Gastroesophageal sphincter (tissue), 4 donors: Measurements from ENCODE around the gene ZFYVE28. TPM values are rescaled to one million over a fixed set of nuclear protein-coding genes. Genes with fewer than 3 reads are reported as not detected.

Experiments
- ATAC-seq: fragments of 150-250 bp; one replicate; pipeline ENCODE4 v1.9.1; 2016; ENCODE audit warnings: mild to moderate bottlenecking, moderate library complexity
- H3K27ac ChIP-seq, 4 donors: fragments of 200-600 bp; sonication (generic) in 3 of 4; 1 replicate in 3 of 4; 2 replicates in 1 of 4; pipeline ENCODE4 v1.5.1; 2016 to 2019
- H3K27me3 ChIP-seq: fragments of 200-600 bp; sonication (generic); one replicate; pipeline ENCODE4 v1.5.1; 2019
- H3K36me3 ChIP-seq, 2 donors: fragments of 200-600 bp; sonication (generic); one replicate each; pipeline ENCODE4 v1.5.1; 2019; ENCODE audit warnings: control low read depth in 1 of 2
- H3K4me1 ChIP-seq, 3 donors: fragments of 200-600 bp; sonication (generic); 1 replicate in 2 of 3; 2 replicates in 1 of 3; pipeline ENCODE4 v1.5.1; 2016 to 2019; ENCODE audit warnings: control low read depth in 2 of 3
- H3K4me3 ChIP-seq, 2 donors: fragments of 200-600 bp; sonication (generic); one replicate each; pipeline ENCODE4 v1.5.1; 2019; ENCODE audit warnings: mild to moderate bottlenecking in 1 of 2, moderate library complexity in 1 of 2
- H3K9me3 ChIP-seq, 3 donors: fragments of 200-600 bp; sonication (generic); one replicate each; pipeline ENCODE4 v1.5.1; 2017 to 2019; ENCODE audit warnings: control low read depth in 2 of 3
- EP300 ChIP-seq: sonication (generic); formaldehyde crosslinking; IDR thresholded peaks from one replicate; pipeline ENCODE4 v1.6.1; 2017; ENCODE audit warnings: antibody characterized with exemption, mild to moderate bottlenecking
- POLR2A ChIP-seq, 2 donors: fragments of 450-650 bp; IDR thresholded peaks; one replicate each; pipeline ENCODE4 v1.6.1; 2017; ENCODE audit warnings: antibody characterized with exemption in 2 of 2, mild to moderate bottlenecking in 2 of 2, moderate library complexity in 1 of 2
- POLR2AphosphoS5 ChIP-seq: sonication (generic); formaldehyde crosslinking; IDR thresholded peaks from one replicate; pipeline ENCODE4 v1.6.1; 2017; ENCODE audit warnings: antibody characterized with exemption
- WGBS, 2 donors: methylation state at CpG; one replicate each; pipeline ENCODE4 v1.1.5; 2018; ENCODE audit warnings: low coverage in 1 of 2; 5-methylcytosine and 5-hydroxymethylcytosine counted together
- total RNA-seq, 4 donors: library from RNA; depleted of rRNA; stranded (reverse); fragments of >200 nt; gene quantifications; one replicate each; pipeline ENCODE4 v1.1.0, GENCODE V29; 2016
- TF ChIP-seq, protein P1 (sequence below), 4 experiments: fragments of 200-600 bp in 2 of 4; fragments of 450-650 bp in 2 of 4; sonication (generic) in 1 of 4; IDR thresholded peaks; one replicate each; pipeline ENCODE4 v1.5.1; 2017 to 2019; ENCODE audit warnings: antibody characterized with exemption in 4 of 4, mild to moderate bottlenecking in 2 of 4, moderate library complexity in 2 of 4

ZFYVE28 gene
- total RNA-seq, 4 donors from 2014 or later: 4.4 to 12.0 (median 8.2) TPM

DNA sequence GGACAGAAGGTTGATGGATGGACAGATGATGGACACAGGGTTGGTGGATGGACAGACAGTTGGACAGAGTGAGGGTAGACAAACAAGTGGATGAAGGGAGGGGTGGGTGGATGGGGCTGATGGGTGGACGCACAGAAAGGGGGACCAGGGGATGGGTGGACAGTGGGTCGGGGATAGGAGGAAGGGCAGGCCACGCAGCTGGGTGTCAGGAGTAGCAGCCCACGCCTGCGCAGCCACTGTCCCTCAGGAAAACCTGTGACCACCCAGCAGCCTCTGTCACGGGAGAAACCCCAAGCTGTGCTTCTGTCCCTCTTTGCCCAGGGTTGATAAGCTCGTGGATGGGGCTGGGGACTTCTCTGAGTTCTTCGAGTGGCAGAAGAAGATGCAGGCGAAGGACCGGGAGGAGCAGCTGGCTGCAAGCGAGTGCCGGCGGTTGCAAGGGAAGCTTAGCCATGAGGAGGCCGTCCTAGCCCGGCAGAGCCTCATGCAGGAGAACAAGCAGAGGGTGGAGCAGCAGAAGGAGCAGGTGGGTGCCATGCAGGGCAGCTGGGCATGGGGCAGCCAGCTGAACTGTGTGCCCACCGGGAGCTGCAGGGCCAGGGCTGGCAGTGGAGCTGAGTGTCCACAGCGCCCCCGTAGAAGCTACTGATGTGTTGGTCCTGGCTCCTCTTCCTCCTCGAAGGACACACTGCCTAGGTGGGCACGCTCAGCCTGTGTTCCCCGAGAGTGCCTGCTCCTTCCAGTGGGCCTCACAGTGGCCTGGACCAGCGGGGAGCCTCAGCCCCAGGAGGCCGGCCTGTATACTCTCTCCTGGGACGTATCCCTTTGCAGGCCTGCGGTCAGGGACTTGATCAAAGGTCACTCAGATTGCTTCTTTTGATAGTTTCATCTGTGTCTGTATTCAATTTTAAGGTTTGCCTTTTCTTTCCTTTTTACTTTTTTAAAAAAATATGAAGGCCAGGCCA lies 33.7 kb upstream of the ZFYVE28 start:
- ATAC-seq: no peak
- 63% methylated on average over 8 of the region's 25 CpGs; no CpG with 5 or more reads in 1 of the 2 donors for WGBS, 2 donors
- TF ChIP-seq POLR2A (IDR thresholded peaks at IDR 0.05): no peak
- no peak for TF ChIP-seq POLR2AphosphoS5
- TF ChIP-seq EP300: no peak
- TF ChIP-seq, protein P1, sequence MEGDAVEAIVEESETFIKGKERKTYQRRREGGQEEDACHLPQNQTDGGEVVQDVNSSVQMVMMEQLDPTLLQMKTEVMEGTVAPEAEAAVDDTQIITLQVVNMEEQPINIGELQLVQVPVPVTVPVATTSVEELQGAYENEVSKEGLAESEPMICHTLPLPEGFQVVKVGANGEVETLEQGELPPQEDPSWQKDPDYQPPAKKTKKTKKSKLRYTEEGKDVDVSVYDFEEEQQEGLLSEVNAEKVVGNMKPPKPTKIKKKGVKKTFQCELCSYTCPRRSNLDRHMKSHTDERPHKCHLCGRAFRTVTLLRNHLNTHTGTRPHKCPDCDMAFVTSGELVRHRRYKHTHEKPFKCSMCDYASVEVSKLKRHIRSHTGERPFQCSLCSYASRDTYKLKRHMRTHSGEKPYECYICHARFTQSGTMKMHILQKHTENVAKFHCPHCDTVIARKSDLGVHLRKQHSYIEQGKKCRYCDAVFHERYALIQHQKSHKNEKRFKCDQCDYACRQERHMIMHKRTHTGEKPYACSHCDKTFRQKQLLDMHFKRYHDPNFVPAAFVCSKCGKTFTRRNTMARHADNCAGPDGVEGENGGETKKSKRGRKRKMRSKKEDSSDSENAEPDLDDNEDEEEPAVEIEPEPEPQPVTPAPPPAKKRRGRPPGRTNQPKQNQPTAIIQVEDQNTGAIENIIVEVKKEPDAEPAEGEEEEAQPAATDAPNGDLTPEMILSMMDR (IDR thresholded peaks at IDR 0.05): no peak

DNA sequence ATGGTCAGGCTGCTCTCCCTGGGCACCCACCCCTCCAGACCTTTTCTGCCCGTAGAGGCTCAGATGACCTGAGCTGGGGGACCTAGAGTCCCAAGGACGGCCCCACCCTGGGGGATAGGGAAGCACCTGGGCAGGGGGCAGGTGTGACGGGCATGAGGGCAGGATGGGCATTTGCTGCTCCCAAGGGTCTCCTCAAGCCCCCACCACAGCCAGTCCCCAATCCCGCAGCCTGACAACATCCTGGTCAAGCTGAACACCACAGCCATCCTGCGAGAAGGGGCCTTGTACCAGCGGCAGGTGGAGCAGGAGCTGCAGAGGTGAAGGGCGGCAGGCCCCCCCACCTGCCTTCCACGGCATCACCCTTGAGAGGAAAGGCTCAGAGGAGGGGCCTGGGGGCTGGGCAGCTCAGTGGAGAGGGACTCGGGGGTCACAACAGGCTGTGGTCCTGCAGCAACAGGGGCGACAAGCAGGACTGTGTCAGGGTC lies 32.6 kb upstream of the ZFYVE28 start:
- TF ChIP-seq POLR2AphosphoS5: no peak
- no peak for TF ChIP-seq POLR2A (IDR thresholded peaks at IDR 0.05)
- TF ChIP-seq EP300: no peak
- TF ChIP-seq, protein P1 (IDR thresholded peaks at IDR 0.05): no peak
- H3K27ac ChIP-seq: no peak overlapping the region
- no peaks in the 10 kb centered on the region for H3K9me3 ChIP-seq
- H3K36me3 ChIP-seq: no peaks in the 10 kb centered on the region
- H3K4me1 ChIP-seq: no peaks in the 10 kb centered on the region
- no peak overlapping the region for H3K4me3 ChIP-seq
- ATAC-seq: no peak
- peaks cover 4% of the 10 kb centered on the region for H3K27me3 ChIP-seq
- 38 to 70% methylated on average over 2 of the region's 10 CpGs for WGBS, 2 donors

More for the DNA sequence above, 33.7 kb upstream of the ZFYVE28 start:
- H3K9me3 ChIP-seq: no peaks in the 10 kb centered on the region
- no peak overlapping the region for H3K27ac ChIP-seq
- H3K36me3 ChIP-seq: no peaks in the 10 kb centered on the region
- H3K27me3 ChIP-seq: peaks cover 10% of the 10 kb centered on the region
- H3K4me1 ChIP-seq: no peaks in the 10 kb centered on the region
- H3K4me3 ChIP-seq: no peak overlapping the region

DNA sequence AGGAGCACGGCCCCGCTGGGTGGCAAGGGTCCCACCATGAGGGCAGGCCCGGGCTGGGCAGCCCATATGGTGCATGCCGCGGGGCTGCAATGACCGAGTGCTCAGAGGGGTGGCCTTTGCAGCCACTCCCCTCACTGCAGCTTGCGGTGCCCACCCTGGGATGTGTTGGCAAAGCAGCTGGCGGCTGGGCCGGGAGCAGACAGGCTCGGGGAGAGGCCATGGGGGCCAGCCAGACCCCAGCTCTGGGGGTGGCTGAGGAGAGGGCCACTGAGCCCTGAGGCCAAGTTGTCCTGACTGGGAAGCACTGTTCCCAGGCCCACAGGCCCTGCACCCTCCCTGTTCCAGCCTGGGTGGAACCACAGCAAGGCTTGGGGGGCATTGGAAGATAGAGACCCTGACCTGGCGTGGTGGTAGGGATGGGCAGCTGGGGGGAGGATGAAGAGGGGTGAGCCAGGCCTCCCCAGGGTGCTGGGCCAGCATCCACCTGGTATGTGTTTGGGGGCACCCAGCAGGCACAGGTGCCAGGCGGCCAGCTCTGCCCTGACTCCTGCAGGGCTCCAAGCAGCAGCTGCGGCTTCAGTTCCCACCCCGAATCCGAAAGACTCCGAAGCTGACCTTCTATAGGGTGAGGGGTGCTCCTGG lies 32.1 kb upstream of the ZFYVE28 start:
- 67 to 87% methylated on average over 4 to 6 of the region's 16 CpGs for WGBS, 2 donors
- H3K27ac ChIP-seq: no peak overlapping the region
- H3K4me3 ChIP-seq: no peak overlapping the region
- H3K36me3 ChIP-seq: no peaks in the 10 kb centered on the region
- TF ChIP-seq POLR2A (IDR thresholded peaks at IDR 0.05) (no peak), EP300 (no peak), POLR2AphosphoS5 (no peak)
- TF ChIP-seq, protein P1 (IDR thresholded peaks at IDR 0.05): no peak
- H3K9me3 ChIP-seq: no peaks in the 10 kb centered on the region
- ATAC-seq: no peak
- H3K27me3 ChIP-seq: peaks cover 4% of the 10 kb centered on the region
- no peaks in the 10 kb centered on the region for H3K4me1 ChIP-seq

DNA sequence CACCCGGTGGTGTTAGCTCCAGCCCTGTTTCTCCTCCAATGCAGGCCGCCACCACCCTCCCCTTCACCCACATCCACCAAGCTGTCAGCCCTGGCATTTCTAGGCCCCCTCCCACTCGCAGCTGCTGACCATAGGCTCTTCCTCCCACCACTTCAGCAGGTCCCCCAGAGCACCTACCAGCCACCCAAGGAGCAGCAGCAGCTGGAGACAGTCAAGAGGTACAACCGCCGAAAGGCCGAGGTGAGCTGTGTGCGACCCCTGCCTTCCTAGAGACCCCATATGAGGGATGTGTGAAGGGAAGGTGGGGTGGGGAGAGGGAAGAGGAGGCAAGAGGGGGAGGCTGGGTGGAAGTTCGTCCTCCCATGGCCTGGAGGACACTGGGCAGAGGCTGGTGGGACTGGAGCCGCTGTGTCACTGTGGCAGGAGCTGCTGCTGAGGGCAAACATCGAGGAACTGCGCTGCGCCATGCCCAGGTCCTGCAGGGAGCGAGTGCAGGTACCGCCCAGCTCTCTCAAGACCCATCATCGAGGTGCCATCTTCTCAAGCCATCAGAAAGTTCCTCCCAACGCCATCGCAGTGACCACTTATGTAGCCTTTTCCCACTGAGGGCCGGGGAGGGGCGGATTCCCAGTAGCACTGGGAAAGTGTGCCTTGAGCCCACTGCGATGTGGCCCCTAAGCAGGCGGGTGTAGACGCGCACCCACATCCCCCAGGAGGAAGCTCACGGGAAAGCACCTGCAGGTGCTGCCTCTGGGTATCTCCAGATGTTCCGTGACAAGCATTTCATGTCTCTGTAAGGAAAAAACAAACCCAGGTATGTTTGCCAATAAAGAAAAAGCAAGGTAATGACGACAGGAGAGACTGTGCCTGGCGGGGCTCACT lies 31.3 kb upstream of the ZFYVE28 start:
- no peaks in the 10 kb centered on the region for H3K9me3 ChIP-seq
- no peak overlapping the region for H3K27ac ChIP-seq
- peaks cover 4% of the 10 kb centered on the region for H3K27me3 ChIP-seq
- H3K4me1 ChIP-seq: no peaks in the 10 kb centered on the region
- no peak for ATAC-seq
- no peak overlapping the region for H3K4me3 ChIP-seq
- 84 to 88% methylated on average over 10 to 17 of the region's 27 CpGs for WGBS, 2 donors
- TF ChIP-seq POLR2A (IDR thresholded peaks at IDR 0.05) (no peak), EP300 (no peak), POLR2AphosphoS5 (no peak)
- TF ChIP-seq, protein P1 (IDR thresholded peaks at IDR 0.05): no peak
- no peaks in the 10 kb centered on the region for H3K36me3 ChIP-seq
